GM19099 (cell line): Measurements from ENCODE around the gene PTAR1.

Experiments
- POLR2A ChIP-seq: IDR thresholded peaks from 3 replicates; pipeline ENCODE4 v1.6.1; 2011; ENCODE audit warnings: low read depth; ENCODE audit not compliant: insufficient read length; ENCODE audit errors: extremely low read depth

PTAR1 gene

DNA sequence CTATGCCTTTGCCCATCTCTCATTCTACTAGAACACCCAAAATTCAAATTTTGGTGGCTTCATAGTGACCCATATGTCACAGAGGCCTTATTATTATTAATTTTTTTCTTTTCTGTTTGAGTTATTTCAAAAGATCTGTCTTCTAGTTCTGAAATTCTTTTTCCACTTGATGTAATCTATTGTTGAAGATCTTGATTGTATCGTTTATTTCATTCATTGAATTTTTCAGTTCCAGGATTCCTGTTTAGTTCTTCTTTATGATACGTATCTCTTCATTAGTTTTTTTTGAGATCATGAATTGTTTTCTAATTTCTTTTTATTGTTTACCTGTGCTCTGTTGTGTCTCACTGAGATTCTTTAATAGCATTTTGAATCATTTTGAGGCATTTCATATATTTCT, 63.0 kb downstream of the PTAR1 start:
- no peak for TF ChIP-seq POLR2A

DNA sequence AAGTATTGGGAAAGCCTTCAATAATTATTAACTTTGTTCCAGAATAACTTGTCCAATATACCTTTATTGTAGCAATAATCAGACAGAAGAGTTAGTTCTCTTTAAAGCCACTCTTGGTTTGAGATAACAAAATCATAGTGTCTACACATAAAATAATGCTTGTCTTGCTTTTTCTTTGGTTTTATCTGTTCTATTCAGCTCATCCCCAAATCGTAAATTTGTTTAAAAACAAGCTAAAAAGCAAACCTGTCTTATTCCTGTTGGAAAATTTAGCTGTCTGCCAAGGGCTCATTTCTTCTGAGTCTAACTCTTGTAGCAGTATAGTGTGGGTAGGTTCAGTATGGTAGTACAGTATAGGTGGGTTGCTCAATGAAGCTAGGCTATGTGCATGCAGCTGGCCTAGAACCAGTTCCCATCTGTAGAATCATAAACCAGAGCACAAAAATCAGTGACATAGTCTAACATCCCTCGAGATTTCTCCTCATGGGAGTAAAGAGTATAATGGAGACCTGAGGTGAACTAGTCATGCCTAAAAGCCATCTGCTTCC, 69.7 kb downstream of the PTAR1 start:
- no peak for TF ChIP-seq POLR2A

GRCh38 chr9:69683927-69684326, 75.9 kb downstream of the PTAR1 start:
- TF ChIP-seq POLR2A: no peak

DNA sequence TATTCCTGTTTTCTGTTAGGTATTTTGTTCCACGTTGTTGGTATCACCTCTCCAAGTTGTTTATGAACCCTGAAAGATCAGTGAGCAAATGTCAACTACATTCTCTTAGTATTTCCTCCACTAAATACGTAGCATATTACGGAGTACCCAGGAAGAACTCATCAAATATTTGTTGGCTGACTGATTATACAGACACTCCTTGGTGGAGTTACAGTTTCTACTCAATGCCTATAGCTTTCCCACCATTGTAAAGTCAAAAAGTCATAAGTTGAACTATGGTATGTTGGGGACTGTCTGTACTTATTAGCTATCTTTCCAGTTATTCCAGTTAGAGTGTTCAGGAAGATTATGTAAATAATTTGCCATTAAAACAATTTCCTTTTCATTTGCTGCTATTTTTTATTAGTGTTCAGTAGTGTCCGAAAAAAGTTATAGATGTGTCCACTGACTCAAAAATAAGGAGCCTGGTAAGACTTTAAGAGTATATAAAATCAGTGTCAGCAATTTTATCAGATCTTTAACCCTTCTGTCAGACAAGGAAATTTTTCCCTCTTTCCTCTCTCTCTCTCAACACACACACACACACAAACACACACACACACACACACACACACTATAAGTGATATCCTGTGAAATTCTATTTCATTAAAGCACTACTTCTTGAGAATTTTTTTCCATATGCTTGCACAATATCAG, 80.8 kb downstream of the PTAR1 start:
- TF ChIP-seq POLR2A: no peak

GRCh38 chr9:69677931-69678330, 81.9 kb downstream of the PTAR1 start:
- TF ChIP-seq POLR2A: no peak

DNA sequence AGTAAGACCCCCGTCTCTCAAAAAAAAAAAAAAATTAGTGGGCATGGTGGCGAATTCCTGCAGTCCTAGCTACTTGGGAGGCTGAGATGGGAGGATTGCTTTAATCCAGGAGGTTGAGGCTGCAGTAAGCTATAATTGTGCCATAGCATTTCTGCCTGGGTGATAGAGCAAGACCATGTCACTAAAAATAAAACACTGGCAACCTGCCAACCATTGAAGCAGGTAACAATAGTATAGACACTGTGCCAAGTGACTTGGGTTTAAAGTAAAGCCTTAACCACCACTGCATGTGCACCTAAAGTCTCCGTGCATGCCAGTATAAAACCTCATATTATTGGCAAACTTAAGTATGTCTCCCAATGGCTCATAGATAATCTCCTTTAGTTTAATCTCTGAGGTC, 84.2 kb downstream of the PTAR1 start:
- TF ChIP-seq POLR2A: no peak

- TF ChIP-seq POLR2A: no peak
These were observed 84.9 kb downstream of the PTAR1 start for GRCh38 chr9:69674716-69675438.

DNA sequence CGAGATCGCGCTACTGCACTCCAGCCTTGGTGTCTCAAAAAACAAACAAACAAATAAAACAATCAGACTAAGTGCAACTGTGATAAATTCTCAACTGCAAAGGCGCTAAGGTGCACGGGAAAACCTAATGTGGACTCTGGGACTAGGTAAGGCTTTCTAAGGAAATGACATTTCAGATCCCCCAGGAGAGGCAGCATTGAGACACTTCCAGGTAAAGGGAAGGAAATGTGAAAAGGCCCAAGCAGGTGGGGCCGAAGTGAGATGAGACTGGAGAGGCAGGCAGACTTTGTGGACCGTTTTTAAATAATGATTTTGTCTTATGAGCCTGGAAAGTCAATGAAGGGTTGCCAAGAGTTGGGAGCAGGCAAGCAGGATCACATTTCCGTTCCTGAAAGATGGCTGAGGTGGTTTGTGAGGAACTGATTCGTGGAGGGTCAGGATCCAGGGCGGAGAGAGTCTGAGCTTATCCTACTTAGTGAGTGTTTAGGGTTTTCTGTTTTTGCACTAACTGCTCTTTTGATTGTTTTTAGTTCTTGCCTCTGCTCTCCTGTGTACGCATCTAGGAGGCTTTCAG, 85.6 kb downstream of the PTAR1 start:
- no peak for TF ChIP-seq POLR2A

- no peak for TF ChIP-seq POLR2A
These were observed 86.5 kb downstream of the PTAR1 start for GRCh38 chr9:69673311-69673640.

GRCh38 chr9:69672596-69673310, 87.1 kb downstream of the PTAR1 start:
- TF ChIP-seq POLR2A: no peak

- no peak for TF ChIP-seq POLR2A
These were observed 87.8 kb downstream of the PTAR1 start, which contains the start of gene APBA1 for GRCh38 chr9:69671879-69672595. APBA1 (minus strand) TSS chr9:69672371.

DNA sequence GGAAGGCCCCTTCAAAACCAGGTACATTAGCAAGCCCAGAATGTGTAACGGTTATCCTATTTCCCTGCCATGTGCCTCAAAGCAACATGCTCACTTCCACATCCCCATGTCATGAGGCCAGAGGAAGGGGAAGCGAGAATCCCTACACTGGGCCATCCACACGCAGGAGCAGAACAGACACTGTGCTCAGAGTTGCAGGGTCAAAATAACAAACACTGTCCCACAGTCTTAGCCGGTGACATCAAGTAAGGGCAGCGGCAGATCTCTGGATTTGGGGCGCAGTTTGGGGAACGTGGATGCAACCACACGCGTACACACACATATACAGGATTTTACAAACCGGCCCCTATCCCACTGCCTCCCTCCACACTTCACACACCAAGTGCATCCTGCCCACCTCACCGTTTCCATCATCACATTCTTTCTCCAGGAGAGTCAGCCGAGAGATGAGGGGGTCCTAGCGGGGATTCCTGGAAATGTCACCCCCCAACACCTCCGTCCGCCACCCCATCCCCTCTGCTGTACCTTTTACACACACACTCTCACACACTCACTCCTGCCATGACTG, 88.4 kb downstream of the PTAR1 start:
- no peak for TF ChIP-seq POLR2A

- no peak for TF ChIP-seq POLR2A
These were observed 92.5 kb downstream of the PTAR1 start for GRCh38 chr9:69667306-69667705.

- TF ChIP-seq POLR2A: no peak
These were observed 99.5 kb downstream of the PTAR1 start for GRCh38 chr9:69660304-69660703.
